ENCODE data around the gene SEH1L.
"Not testable (repeated sequence)": the region's sequence is repeated elsewhere in the genome, so short reads cannot be mapped to it uniquely, and the experiment has no call there.

Gene SEH1L

DNA sequence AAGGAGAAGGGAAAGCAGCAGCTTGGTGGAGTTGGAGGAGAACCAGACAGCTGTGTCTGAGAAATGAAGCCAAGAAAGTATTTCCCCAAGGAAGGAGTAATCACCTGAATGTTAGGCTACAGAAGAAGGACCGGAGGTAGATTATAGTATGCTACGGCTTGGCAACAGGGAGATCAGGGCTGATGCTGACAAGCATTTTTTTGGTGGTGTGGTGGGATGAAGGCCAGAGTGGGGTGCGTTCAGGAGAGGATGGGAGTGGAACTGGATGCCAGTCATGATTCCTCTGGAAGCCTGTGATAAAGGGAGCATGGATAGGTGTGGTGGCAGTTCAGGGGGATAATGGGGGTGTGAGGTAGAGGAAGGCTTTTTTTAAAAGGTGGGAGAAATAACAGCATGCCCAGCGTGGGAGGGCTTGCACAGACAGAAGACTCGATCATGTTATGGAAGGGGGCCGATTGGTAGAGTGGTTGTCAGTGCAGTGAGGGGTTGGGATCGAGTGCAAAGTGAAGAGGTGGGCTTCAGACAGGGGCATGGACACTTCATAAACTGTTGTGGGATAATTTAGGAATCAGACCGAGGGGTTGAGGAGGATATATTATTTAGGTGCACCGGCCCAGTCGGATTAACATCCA lies 49.0 kb downstream of the SEH1L start:
- no peak for DNase-seq

- not testable (repeated sequence) for DNase-seq
Observed at GRCh38 chr18:12997330-12997729, 49.5 kb downstream of the SEH1L start.

- DNase-seq = no peak
Observed at GRCh38 chr18:12998332-12999060, 50.7 kb downstream of the SEH1L start.

DNA sequence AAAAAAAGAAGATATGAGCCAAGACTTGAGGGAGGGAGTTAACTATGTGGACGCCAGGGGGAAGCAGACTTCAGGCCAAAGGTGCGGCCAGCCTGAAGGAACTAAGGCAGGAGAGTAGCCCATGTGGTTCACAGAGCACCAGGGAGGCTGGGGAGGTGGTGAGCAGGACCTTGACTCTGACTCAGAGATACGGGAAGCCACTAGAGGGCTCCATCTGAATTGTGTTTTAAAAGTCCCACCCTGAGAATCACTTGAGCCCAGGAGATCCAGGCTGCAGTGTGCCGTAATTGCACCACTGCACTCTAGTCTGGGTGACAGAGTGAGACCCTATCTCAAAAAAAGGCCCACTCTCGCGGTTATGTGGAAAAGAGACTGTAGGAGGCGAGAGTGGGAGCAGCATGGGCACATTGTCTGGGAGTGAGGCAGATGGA lies 55.7 kb downstream of the SEH1L start:
- no peak for DNase-seq

GRCh38 chr18:13004396-13004795 lies 56.6 kb downstream of the SEH1L start:
- DNase-seq = no peak

DNA sequence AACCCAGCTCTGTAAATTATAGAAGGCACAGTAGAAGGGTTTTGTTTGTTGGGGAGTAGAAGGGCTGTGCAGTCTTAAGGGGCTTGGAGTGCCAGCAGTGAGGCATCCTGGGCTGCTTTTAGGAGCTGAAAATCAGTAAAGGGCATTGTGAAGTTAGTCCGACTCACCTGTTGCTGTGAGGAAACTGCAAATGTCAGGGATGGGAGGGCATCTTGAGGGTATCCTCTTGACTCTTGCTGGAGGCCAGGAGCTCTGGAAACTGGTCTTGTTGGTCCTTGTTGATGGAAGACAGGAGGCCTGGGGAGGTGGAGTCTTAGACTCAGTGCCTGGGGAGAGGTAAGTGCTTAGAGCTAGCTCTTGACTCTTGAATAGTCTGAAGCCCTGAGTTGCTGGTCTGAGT lies 57.5 kb downstream of the SEH1L start:
- DNase-seq = no peak

DNA sequence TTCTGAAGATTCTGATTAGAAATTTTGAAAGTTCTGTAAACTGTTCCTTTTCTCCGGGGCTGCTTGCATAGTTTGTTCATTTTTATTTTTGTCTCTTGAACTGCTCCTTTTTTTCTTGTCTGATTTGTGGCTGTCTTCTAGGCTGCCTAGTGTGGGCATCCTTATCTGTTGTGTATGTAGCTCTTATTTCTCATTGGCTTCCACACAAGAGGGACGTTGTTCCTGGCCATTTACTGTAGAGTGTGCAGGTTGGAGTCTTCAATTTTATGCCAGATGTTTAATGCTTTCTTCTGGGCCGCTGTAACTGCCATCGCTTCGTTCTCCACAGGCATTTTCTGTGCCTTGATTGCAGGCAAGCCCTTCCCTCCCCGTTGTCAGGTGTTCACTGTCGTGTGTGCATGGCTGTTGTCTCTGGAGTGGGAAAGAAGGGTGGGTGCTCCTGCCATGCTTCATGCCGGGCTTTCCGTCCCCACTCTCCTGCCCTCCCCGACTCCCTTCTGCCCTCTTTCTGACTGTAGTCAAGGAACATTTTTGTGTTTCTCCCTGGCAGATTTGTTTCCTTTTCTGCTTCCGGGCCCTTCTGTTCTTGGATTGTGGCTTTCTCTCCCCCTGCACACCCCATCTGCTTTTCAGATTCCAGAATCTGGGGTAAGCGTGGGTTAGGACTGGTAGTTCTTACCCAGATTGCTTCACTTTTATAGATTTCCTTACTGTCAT lies 58.9 kb downstream of the SEH1L start:
- DNase-seq = no peak

GRCh38 chr18:13007248-13007560 lies 59.4 kb downstream of the SEH1L start:
- no peak for DNase-seq

- no peak for DNase-seq
Observed at GRCh38 chr18:13011719-13012118, 63.9 kb downstream of the SEH1L start.

- DNase-seq = no peak
Observed at GRCh38 chr18:13014232-13014631, 66.4 kb downstream of the SEH1L start.

- no peak for DNase-seq
Observed at GRCh38 chr18:13014818-13015217, 67.0 kb downstream of the SEH1L start.

GRCh38 chr18:13017247-13017875 lies 69.5 kb downstream of the SEH1L start:
- DNase-seq = no peak

- no peak for DNase-seq
Observed at GRCh38 chr18:13018374-13018773, 70.6 kb downstream of the SEH1L start.

GRCh38 chr18:13019301-13019700 lies 71.5 kb downstream of the SEH1L start:
- no peak for DNase-seq

DNA sequence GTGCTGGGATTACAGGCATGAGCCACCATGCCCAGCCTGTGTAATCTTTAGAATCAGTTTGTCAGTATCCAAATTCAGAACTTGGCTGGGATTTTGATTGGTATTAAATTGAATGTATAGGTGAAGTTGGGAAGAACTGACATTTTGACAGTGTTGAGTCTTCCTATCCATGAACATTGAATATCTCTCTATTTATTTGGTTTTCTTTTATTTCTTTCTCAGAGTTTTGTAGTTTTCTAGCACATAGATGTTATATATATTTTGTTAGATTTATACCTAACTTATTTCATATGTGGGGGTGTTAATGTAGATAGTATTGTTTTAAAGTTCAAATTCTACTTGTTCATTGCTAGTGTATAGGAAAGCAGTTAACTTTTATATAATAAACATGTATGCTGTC lies 74.8 kb downstream of the SEH1L start:
- DNase-seq = no peak

DNA sequence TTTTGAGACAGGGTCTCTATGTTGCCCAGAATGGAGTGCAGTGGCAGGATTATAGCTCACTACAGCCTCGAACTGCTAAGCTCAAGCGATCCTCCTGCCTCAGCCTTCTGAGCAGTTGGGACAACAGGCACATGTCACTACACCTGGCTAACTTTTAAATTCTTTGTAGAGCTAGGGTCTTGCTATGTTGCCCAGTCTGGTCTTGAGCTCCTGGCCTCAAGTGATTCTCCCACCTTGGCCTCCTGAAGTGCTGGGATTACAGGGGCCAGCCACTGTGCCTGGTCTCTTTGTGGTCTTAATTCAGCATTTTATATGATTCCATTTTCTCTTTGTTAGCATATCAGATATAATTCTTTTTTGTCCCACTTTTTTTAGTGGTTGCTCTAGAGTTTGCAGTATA lies 77.4 kb downstream of the SEH1L start:
- DNase-seq = no peak

DNA sequence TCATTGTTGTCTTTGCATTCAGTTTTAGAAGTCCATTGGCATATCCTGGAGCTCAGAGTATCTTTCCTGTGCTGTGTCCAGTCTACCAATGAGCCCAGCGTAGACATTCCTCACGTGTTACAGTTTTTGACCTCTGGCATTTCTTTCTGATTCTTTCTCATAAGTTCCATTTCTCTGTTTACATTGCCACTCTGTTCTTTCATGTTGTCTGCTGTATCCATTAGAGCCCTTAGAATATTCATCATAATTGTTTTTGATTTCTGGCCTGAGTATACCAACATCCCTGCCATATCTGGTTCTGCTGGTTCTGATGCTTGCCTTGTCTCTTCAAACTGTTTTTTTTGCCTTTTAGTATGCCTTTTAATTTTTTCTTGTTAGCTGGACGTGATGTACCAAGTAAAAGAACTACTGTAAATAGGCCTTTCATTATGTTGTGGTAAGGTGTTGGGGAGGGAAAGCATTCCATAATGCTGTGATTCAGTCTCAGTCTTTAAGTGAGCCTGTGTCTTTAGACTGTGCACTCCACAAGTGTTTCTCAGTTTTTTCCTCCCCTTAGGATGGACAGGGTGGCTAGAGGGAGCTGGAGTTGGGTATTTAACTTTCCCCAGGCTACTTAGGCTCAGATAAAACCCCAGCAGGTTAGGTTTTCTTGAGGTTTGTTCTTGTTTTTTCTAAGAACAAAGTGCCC lies 78.9 kb downstream of the SEH1L start:
- no peak for DNase-seq

DNA sequence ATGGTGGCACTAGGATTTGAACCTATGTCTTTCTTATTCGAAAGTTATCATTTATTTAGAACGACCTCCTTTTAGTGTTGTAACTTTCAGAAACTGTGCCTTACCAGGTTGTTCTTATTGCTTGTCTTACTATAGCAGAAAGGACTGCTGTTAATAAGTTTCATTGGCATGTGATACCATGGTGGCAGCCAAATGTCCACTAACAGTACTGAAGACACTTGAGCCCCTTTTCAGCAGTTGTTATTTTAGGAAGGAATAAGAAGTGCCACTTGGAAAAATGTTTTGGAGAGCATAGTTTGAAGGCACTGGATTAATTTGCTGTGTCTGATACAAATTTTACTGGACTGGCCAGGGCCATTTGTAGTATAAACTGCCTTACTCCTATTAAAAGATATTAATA lies 81.1 kb downstream of the SEH1L start:
- no peak for DNase-seq

- DNase-seq = no peak
Observed at GRCh38 chr18:13032173-13032572, 84.4 kb downstream of the SEH1L start.

DNA sequence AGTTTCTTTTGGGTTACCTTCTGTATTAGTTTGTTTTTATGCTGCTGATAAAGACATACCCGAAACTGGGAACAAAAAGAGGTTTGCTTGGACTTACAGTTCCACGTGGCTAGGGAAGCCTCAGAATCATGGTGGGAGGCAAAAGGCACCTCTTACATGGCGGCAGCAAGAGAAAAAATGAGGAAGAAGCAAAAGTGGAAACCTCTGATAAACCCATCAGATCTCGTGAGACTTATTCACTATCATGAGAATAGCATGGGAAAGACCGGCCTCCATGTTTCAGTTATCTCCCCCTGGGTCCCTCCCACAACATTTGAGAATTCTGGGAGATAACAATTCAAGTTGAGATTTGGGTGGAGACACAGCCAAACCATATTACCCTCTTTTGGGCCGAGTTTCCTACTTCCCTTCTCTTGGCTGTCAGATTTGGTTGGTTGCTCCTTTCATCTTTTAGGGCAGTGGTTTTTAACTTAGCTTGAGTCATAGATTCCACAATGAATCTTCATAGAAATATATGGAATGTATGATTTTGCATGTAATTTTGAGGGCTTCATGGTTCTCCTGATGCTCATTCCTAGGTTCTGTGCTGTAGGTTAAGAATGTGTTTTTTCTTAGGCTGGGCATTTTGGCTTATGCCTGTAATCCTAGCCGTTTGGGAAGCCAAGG lies 87.6 kb downstream of the SEH1L start:
- no peak for DNase-seq

DNA sequence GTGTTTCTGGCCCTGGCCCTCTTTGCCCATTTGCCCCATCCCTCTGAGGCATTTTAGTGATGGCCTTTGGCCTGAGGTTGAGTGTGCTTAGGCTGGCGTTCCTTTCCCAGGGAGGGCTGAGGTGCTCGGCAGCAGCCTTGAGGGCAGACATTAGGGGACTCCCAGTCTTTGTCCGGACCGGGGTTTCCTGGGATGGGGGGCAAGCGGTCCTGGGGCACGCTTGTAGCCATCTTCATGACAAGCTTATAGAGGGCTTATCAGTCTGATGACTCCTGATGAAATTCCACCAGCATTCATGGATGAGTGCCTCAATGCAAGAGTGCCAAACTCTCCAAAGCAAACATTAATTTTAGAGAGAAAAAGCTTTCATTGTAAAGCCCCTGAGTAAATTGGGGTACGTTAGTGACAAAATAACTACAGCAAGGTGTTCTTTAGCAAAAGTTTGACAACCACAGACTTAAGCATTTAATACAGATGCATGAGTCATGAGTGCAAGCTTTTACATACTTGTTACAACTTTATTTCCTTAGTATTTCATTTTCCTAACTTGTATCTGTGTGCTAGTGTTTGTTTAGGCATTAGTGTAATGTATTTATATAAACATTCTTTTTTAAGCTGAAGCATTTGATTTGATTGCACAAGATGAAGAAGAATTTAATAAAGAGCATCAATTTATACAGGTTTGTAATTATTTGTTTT lies 89.0 kb downstream of the SEH1L start:
- no peak for DNase-seq

Measured in NCI-H2081 treated with DMSO at 0.1 percent for 48 hours (cell line).